Measurements from ENCODE around the gene MXD4. TPM values are rescaled to one million over a fixed set of nuclear protein-coding genes. Genes with fewer than 3 reads are reported as not detected.

MXD4 gene
- total and polyA plus RNA-seq, 9 of the 15 experiments (the other 6 are each of a cell fraction or from before 2014, with no cell fraction given): 0.06 to 13.5 (median 5.9) TPM

DNA sequence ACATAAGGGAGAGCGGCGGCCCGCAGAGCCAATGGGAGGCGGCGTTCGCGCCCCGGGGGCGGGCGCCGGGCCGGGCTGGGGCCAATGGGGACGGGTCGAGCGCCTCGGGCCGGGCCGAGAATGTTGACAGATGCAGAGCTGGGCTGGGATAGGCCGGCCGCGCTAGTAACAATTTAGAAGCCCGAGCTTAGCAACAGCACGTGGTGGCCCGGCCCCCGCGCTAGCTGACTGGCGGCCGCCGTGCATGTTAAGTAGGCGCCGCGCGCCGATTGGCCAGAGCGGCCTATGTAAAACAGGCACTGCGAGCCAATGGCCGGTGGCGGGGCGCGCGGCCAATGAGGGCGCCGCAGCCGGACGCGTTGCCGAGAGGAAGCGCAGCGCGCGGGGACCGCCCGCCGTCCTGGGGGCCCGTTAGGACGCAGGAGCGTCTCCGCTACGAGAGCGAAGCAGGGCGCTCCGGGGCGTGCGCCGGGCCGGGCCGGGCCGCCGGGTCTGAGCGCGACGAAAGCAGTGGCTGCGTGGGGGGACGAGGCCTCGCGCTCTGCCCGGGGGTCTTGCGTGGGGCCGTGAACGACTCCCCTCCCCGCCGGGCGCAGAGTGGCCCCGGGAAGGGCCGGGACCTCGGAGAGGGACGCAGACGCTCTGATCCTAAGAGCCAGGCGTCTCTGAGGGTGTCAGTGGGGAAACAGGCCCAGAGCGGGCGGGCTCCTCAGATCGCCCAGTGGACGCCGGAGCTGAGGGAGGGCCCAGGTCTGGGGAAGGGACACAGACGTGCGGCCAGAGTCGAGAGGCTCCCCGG is 435 bp upstream of the MXD4 start (continued):
- TF ChIP-seq, protein P1, sequence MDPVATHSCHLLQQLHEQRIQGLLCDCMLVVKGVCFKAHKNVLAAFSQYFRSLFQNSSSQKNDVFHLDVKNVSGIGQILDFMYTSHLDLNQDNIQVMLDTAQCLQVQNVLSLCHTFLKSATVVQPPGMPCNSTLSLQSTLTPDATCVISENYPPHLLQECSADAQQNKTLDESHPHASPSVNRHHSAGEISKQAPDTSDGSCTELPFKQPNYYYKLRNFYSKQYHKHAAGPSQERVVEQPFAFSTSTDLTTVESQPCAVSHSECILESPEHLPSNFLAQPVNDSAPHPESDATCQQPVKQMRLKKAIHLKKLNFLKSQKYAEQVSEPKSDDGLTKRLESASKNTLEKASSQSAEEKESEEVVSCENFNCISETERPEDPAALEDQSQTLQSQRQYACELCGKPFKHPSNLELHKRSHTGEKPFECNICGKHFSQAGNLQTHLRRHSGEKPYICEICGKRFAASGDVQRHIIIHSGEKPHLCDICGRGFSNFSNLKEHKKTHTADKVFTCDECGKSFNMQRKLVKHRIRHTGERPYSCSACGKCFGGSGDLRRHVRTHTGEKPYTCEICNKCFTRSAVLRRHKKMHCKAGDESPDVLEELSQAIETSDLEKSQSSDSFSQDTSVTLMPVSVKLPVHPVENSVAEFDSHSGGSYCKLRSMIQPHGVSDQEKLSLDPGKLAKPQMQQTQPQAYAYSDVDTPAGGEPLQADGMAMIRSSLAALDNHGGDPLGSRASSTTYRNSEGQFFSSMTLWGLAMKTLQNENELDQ (CRISPR knock-in tag; IDR thresholded peaks at IDR 0.05; ENCODE audit: borderline replicate concordance): no peak
- TF ChIP-seq ATF7 (IDR thresholded peaks at IDR 0.05): peak; percentile 74
- no peak for TF ChIP-seq MCM7 (IDR thresholded peaks at IDR 0.05)
- TF ChIP-seq ZNF561 (CRISPR knock-in tag; conservative IDR thresholded peaks at IDR 0.05): no peak
- peak; percentile 66 for TF ChIP-seq MYC (IDR thresholded peaks at IDR 0.05; ENCODE audit: low read depth, low read length)
- TF ChIP-seq MYC (CRISPR knock-in tag; IDR thresholded peaks at IDR 0.05; ENCODE audit: borderline replicate concordance, low read depth): no peak
- peak; percentile 13 to 78; a peak in 2 of 4 replicates for TF ChIP-seq TEAD1 (CRISPR knock-in tag; IDR thresholded peaks at IDR 0.05)
- TF ChIP-seq SIN3A (IDR thresholded peaks at IDR 0.05; ENCODE audit: borderline replicate concordance in 2 of 2, control insufficient read depth in 1 of 2, low read depth in 2 of 2, low read length in 2 of 2): peak; percentile 46 to 62; a peak in 2 of 4 replicates
- TF ChIP-seq EP400 (IDR thresholded peaks at IDR 0.05): no peak
- no peak for TF ChIP-seq GATAD2A (IDR thresholded peaks at IDR 0.05)
- TF ChIP-seq, protein P2, sequence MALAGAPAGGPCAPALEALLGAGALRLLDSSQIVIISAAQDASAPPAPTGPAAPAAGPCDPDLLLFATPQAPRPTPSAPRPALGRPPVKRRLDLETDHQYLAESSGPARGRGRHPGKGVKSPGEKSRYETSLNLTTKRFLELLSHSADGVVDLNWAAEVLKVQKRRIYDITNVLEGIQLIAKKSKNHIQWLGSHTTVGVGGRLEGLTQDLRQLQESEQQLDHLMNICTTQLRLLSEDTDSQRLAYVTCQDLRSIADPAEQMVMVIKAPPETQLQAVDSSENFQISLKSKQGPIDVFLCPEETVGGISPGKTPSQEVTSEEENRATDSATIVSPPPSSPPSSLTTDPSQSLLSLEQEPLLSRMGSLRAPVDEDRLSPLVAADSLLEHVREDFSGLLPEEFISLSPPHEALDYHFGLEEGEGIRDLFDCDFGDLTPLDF (CRISPR knock-in tag; IDR thresholded peaks at IDR 0.05): peak; percentile 93
- no peak for TF ChIP-seq DIDO1 (tag; IDR thresholded peaks at IDR 0.05; ENCODE audit: low read depth)
- no peak for TF ChIP-seq ZNF584 (CRISPR knock-in tag; IDR thresholded peaks at IDR 0.05; ENCODE audit: low read depth)
- TF ChIP-seq TBP (optimal IDR thresholded peaks at IDR 0.05; ENCODE audit: low read depth, low read length): peak; percentile 61
- TF ChIP-seq MYBL2 (IDR thresholded peaks at IDR 0.05; ENCODE audit: low read depth): no peak
- TF ChIP-seq MYBL2 (CRISPR knock-in tag; IDR thresholded peaks at IDR 0.05; ENCODE audit: borderline replicate concordance): no peak
- no peak for TF ChIP-seq ZNF717 (CRISPR knock-in tag; IDR thresholded peaks at IDR 0.05)
- TF ChIP-seq SETDB1 (IDR thresholded peaks at IDR 0.05; ENCODE audit: low read length): no peak
- TF ChIP-seq CTBP1 (IDR thresholded peaks at IDR 0.05; ENCODE audit: borderline replicate concordance): peak; percentile 100
- TF ChIP-seq, protein P3, sequence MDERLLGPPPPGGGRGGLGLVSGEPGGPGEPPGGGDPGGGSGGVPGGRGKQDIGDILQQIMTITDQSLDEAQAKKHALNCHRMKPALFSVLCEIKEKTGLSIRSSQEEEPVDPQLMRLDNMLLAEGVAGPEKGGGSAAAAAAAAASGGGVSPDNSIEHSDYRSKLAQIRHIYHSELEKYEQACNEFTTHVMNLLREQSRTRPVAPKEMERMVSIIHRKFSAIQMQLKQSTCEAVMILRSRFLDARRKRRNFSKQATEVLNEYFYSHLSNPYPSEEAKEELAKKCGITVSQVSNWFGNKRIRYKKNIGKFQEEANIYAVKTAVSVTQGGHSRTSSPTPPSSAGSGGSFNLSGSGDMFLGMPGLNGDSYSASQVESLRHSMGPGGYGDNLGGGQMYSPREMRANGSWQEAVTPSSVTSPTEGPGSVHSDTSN (CRISPR knock-in tag; IDR thresholded peaks at IDR 0.05; ENCODE audit: low read depth): peak; percentile 87
- TF ChIP-seq, protein P3 (tag; conservative IDR thresholded peaks at IDR 0.05; ENCODE audit: low read depth): no peak
- TF ChIP-seq SMARCB1 (IDR thresholded peaks at IDR 0.05; ENCODE audit: insufficient read length, low read depth): no peak
- TF ChIP-seq ZNF197 (CRISPR knock-in tag; IDR thresholded peaks at IDR 0.05; ENCODE audit: low read depth): no peak
- peak; percentile 45 for TF ChIP-seq CHD1 (IDR thresholded peaks at IDR 0.05; ENCODE audit: low read length)

Data from K562 (cell line).